HG03139 (cell line): ENCODE results near the gene RTN4IP1.
"Not testable (repeated sequence)": the region's sequence is repeated elsewhere in the genome, so short reads cannot be mapped to it uniquely, and the experiment has no call there.

ENCODE experiments used
- ATAC-seq: cut with Tn5 transposase; IDR thresholded peaks from one replicate; pipeline ENCODE4 v1.9.1; 2021; ENCODE audit not compliant: unreplicated experiment

The RTN4IP1 gene

DNA sequence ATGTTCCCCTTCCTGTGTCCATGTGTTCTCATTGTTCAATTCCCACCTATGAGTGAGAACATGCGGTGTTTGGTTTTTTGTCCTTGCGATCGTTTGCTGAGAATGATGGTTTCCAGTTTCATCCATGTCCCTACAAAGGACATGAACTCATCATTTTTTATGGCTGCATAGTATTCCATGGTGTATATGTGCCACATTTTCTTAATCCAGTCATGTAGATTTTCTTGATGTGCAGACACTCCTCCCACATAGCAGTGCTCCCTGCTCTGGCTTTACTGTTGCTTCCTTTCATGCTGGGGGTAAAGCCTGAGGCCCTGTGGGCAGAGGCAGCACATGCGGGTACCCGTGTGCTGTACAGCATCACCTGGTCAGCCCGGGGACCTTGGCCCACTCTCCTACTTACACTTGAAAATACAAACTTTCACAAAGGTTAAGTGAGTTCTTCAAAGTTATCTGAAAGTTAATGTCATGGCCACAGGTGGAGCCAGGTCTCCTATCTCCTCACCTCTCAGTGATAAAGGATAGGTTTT, 80.3 kb downstream of the RTN4IP1 start:
- not testable (repeated sequence) for ATAC-seq

GRCh38 chr6:106547601-106548453, 81.5 kb downstream of the RTN4IP1 start:
- ATAC-seq, result no peak

- no peak for ATAC-seq
Observed at GRCh38 chr6:106546691-106547414, 82.4 kb downstream of the RTN4IP1 start.

GRCh38 chr6:106546261-106546690, 83.0 kb downstream of the RTN4IP1 start:
- ATAC-seq, result no peak

- ATAC-seq, result no peak
Observed at GRCh38 chr6:106540907-106541306, 88.4 kb downstream of the RTN4IP1 start.

GRCh38 chr6:106540432-106540831, 88.9 kb downstream of the RTN4IP1 start:
- no peak for ATAC-seq

DNA sequence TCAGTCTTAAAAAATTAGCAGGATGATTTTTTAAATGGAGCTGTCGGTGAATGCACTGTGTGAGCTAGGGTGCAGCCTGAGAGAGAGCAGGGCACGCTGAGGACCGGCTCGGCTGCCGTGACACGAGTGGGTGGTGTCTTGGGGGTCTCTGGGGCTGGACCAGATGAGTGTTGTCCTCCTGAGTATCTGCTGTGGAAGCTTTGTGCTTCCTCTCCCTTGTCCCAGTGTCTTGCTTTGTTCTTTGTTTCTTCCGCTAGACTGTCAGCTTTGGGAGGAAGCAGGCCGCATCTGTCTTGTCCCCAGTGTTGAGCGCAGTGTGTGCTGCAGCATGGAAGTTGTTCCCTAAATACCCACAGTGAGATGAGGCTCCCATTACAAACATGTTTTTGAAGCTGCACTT, 89.4 kb downstream of the RTN4IP1 start:
- no peak for ATAC-seq

DNA sequence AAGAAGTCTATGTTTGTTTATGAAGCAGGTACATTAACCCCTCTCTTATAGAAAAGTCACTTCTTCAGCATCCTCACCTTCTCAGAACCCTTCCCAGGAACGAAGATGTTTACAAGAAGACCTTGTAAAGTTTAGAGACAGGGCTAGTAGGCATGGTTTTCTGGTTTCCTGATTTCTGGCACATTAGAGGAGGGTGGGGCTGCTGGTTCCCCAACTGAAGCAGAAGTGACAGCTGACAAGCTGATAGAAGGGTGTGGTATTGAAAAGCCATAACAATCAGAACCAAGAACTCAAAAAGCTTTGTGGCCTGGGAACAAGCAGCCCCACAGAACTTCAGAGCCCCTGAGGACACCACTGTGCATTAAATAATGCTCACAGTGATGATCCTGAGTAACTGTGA, 91.2 kb downstream of the RTN4IP1 start:
- no peak for ATAC-seq

DNA sequence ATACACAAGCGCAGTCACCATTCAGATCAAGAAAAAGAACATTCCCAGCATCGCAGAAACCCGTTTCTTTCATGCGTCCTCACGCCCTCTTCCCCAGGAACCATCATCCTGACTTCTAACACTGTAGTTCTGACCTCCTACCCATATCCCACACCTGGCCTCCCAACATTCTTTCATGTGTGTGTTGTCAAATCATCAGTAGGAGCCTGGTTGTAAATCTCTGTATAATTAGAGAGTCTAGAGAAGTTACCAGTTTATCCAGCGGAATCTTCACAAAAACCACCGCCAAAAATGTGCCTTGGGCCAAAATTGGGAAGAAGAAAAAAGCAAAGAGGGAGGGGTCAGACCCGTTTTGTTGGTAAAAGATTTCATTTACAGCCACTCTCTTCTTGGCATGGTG, 91.6 kb downstream of the RTN4IP1 start:
- ATAC-seq, result no peak

DNA sequence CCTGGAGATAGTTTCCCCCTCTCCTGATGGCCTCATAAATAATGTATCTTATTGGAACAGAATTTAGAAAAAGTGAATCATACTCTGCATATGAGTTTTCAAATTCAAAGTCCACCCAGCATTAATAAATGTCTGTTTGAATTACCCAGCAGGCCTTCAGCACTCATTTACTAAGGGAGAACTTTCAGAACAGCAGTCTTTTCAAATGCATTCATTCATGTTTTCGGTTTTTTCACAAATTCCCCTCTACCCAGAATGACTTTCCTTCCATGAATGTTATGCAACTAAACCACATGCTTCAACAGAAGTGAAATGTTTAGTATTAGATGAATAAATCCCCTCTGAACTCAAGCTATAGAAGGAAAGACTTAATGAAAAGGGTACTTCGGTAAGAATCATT, 92.4 kb downstream of the RTN4IP1 start:
- ATAC-seq, result no peak

- ATAC-seq, result no peak
Observed at GRCh38 chr6:106536357-106536756, 92.9 kb downstream of the RTN4IP1 start.

- no peak for ATAC-seq
Observed at GRCh38 chr6:106535012-106535411, 94.3 kb downstream of the RTN4IP1 start.

- ATAC-seq, result no peak
Observed at GRCh38 chr6:106534564-106534982, 94.7 kb downstream of the RTN4IP1 start.

DNA sequence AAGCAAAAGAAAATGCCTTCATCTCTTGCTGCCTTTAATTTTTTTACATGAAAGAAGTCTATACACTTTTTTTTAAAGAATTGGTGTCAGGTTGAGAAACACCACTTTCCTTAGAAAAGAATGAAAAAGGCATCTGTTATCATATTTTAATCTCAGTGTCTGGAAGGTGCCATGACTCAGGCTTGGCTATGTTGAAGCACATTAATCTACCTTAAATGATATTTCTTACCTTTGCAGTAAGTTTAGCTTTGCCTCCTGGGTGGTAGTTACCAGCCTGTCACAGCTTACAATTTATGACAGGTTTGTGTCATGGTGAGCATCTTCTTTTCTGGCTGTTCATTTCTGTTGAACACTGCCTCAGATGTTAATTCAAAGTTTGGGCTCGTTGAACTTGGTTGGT, 95.3 kb downstream of the RTN4IP1 start:
- ATAC-seq, result no peak

DNA sequence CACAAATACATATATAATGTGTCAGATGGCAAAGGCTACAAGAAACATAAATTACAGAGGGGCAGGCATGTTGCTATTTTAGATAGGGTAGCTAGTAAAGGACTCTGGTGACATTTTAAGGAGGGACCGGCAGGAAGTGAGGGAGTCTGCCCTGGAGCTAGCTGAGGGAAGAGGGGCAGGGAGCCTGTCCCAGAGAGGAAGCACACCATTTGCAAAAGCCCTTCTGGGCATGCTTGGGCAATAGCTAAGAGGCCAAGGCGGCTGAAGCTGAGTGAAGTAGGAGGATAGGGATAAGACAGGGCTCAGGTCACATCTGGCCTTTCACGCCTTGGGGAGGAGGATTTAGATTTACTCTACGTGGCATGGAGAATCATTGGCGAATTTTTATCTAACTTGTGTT, 96.2 kb downstream of the RTN4IP1 start:
- ATAC-seq, result no peak

DNA sequence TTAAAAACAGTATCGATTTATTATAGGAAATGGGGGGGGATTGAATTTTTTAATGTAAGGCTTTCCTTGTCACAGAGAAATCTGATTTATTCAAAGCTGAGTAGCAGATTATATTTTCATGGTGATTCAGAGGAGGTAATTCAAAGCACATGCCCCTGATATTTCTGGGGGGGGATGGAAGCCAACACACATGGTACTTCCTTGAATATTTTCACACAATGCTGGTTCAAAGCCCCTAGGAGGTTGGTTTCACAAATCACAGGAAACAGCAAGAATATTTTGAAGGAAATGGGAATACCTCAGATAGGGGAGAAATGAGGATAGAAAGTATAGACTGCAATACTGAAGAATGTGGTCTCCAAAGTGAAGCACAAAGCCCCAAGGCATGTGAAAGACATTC, 98.8 kb downstream of the RTN4IP1 start:
- no peak for ATAC-seq

DNA sequence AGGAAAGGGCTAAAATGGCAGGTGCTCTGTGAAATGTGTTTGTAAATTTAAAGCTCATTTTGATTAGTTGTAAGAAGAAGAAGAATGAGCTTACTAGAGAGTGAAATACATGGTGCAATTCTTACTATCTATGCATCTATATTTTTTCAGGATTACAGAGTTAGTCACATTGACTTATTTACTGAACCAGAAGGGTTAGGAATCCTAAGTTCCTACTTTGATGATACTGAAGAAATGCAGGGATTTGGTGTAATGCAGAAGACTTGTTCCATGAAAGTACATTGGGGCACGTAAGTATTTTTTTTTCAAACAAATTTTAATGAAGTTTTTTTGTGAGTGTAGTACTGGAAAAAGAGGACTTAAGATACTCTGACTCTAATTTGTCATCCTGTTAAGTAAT, 99.3 kb downstream of the RTN4IP1 start:
- no peak for ATAC-seq

DNA sequence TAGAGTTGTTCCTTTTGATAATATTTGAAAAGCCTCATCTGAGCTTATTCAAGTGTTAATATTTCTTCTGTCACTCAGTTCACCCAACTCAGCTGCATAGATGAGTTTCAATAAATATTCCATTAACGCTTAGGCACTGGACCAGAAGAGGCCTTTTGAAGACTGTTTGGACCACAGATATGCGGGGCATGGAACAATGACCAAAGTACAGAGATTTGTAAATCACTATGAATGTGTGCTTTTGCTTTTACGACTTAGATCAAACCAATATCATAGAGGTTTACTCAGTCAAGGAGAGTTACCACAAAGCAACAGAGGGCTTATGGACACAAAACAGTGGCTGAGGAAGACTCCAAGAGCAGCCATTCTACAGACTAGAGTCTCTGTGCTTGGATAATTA, 99.9 kb downstream of the RTN4IP1 start:
- no peak for ATAC-seq

DNA sequence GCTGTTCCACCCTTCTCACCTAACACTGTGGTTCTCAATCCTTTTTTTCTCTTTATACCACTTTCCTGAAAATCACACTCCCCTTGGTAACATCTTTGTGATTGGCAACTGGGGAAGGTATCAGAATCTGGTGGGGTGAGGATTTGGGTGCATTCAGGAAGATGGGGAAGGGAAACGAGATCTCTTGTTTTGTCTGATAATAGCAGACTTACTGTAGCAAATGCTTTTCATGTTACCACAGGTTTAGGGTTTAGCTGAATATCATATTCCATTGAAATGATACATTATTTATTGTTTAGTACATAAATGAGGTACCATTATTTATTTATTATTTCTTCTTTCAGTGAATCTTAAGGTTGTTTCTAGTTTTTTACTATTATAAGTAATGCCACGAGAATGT, 100.8 kb downstream of the RTN4IP1 start:
- no peak for ATAC-seq

GRCh38 chr6:106527979-106528378, 101.3 kb downstream of the RTN4IP1 start:
- no peak for ATAC-seq

GRCh38 chr6:106527117-106527516, 102.2 kb downstream of the RTN4IP1 start:
- ATAC-seq, result no peak

GRCh38 chr6:106525882-106526275, 103.4 kb downstream of the RTN4IP1 start:
- ATAC-seq, result no peak
